Lower leg skin (tissue), 3 donors: ENCODE data around the gene PZP.

Experiments
- CTCF ChIP-seq, 3 donors: fragments of 450-650 bp; IDR thresholded peaks; one replicate each; pipeline ENCODE4 v1.5.1; 2016; ENCODE audit warnings: antibody characterized with exemption in 3 of 3, mild to moderate bottlenecking in 3 of 3, moderate library complexity in 2 of 3
- POLR2A ChIP-seq, 2 donors: fragments of 450-650 bp; IDR thresholded peaks; one replicate each; pipeline ENCODE4 v1.6.1; 2016 to 2017; ENCODE audit warnings: antibody characterized with exemption in 2 of 2, mild to moderate bottlenecking in 1 of 2, moderate library complexity in 1 of 2

GRCh38 chr12:9108504-9109212 lies 99.5 kb downstream of the PZP start:
- TF ChIP-seq CTCF (IDR thresholded peaks at IDR 0.05) (no peak), POLR2A (IDR thresholded peaks at IDR 0.05) (no peak)
